OCI-LY7 (cell line): ENCODE results near the gene ARHGEF11.

Experiments used
- EZH2phosphoT487 ChIP-seq: fragments of 200-600 bp; sonication (generic); IDR thresholded peaks from 2 replicates; pipeline ENCODE4 v1.6.1; 2018; ENCODE audit warnings: low read depth, borderline replicate concordance, mild to moderate bottlenecking, mixed run types, antibody characterized with exemption, low read length, moderate library complexity, mixed read lengths
- TF ChIP-seq, protein P1 (sequence below): fragments of 200-600 bp; sonication (generic); conservative IDR thresholded peaks from 2 replicates; pipeline ENCODE4 v1.5.1; 2014; ENCODE audit warnings: mild to moderate bottlenecking, antibody characterized with exemption, low read length, moderate library complexity, mixed read lengths

DNA sequence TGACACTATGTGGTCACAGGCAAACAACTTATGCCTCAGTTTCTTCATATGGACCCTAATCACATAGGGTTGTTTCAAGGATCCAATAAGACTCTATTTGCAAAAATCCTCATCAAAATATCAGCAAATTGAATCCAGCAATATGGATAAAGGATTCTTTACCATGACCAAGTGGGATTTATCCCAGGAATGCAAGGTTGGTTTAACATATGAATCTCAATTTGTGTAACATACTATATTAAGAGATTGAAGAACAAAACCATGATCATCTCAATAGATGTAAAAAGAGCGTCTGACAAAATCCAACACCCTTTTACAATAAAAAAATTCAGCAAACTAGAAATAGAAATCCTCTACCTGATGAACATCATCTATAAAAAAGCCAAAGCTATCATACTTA is 23.9 kb downstream of the ARHGEF11 start:
- TF ChIP-seq, protein P1, sequence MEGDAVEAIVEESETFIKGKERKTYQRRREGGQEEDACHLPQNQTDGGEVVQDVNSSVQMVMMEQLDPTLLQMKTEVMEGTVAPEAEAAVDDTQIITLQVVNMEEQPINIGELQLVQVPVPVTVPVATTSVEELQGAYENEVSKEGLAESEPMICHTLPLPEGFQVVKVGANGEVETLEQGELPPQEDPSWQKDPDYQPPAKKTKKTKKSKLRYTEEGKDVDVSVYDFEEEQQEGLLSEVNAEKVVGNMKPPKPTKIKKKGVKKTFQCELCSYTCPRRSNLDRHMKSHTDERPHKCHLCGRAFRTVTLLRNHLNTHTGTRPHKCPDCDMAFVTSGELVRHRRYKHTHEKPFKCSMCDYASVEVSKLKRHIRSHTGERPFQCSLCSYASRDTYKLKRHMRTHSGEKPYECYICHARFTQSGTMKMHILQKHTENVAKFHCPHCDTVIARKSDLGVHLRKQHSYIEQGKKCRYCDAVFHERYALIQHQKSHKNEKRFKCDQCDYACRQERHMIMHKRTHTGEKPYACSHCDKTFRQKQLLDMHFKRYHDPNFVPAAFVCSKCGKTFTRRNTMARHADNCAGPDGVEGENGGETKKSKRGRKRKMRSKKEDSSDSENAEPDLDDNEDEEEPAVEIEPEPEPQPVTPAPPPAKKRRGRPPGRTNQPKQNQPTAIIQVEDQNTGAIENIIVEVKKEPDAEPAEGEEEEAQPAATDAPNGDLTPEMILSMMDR = no peak
- no peak for TF ChIP-seq EZH2phosphoT487
